ENCODE results near the gene ABCC11. TPM values are rescaled to one million over a fixed set of nuclear protein-coding genes. Genes with fewer than 3 reads are reported as not detected.

The ABCC11 gene
- total RNA-seq, 8 experiments from 2014 or later = 0.27 to 0.92 (median 0.29) TPM

- no peaks in the 10 kb centered on the region for H3K4me1 ChIP-seq (replicated peaks in 1 of 2)
- in situ Hi-C loops (cut with MboI; ENCODE audit: low pct_unique_long_range_greater_than_20kb in 2 of 9, low sequenced_read_pairs in 9 of 9, unreplicated experiment in 9 of 9) = loop anchor here (10.0 to 25.0 kb wide), 2 partner anchors 1007 to 1015 kb away; partner anchors contain the start of gene NETO2 (in 9 of the 9)
- WGBS, 10 experiments = 80 to 100% (median 93%) methylated on average over 1 to 9 of the region's 9 CpGs; no CpG with 5 or more reads in 3 of the 10 experiments
- no peak overlapping the region for H3K27ac ChIP-seq
- H3K4me3 ChIP-seq = no peak overlapping the region
- no peak for ATAC-seq (replicated peaks in 6 of 8)
Observed at GRCh38 chr16:48152226-48152625, 95.1 kb downstream of the ABCC11 start.

- Histone ChIP-seq H3K27ac (no peak overlapping the region), H3K4me3 (no peak overlapping the region), H3K4me1 (replicated peaks in 1 of 2) (no peaks in the 10 kb centered on the region)
- in situ Hi-C loops (cut with MboI; ENCODE audit: low pct_unique_long_range_greater_than_20kb in 2 of 9, low sequenced_read_pairs in 9 of 9, unreplicated experiment in 9 of 9) = loop anchor here (10.0 to 25.0 kb wide), 2 partner anchors 1006 to 1013 kb away; partner anchors contain the start of gene NETO2 (in 9 of the 9)
- WGBS, 10 experiments = 0 to 100% (median 60%) methylated on average over 1 of the region's 1 CpG; no CpG with 5 or more reads in 1 of the 10 experiments
- ATAC-seq (replicated peaks in 6 of 8) = peak in 3 of 8 experiments; percentile 74 to 92 (median 87)
Observed at GRCh38 chr16:48150707-48151106, 96.6 kb downstream of the ABCC11 start.

- H3K4me1 ChIP-seq (replicated peaks in 1 of 2) = peaks cover 0 to 10% of the 10 kb centered on the region in 2 donors
- 75 to 100% (median 97%) methylated on average over 1 to 4 of the region's 4 CpGs; no CpG with 5 or more reads in 6 of the 10 experiments for WGBS, 10 experiments
- H3K4me3 ChIP-seq = no peak overlapping the region
- no peak overlapping the region for H3K27ac ChIP-seq
- ATAC-seq (replicated peaks in 6 of 8) = no peak
- in situ Hi-C loops (cut with MboI; ENCODE audit: low pct_unique_long_range_greater_than_20kb in 2 of 9, low sequenced_read_pairs in 9 of 9, unreplicated experiment in 9 of 9) = no loop called here
Observed at GRCh38 chr16:48146710-48147109, 100.6 kb downstream of the ABCC11 start.

GRCh38 chr16:48146131-48146530 is 101.2 kb downstream of the ABCC11 start:
- in situ Hi-C loops (cut with MboI; ENCODE audit: low pct_unique_long_range_greater_than_20kb in 2 of 9, low sequenced_read_pairs in 9 of 9, unreplicated experiment in 9 of 9) = no loop called here
- 90 to 100% (median 93%) methylated on average over 2 to 6 of the region's 7 CpGs; no CpG with 5 or more reads in 5 of the 10 experiments for WGBS, 10 experiments

GRCh38 chr16:48143812-48144368 is 103.4 kb downstream of the ABCC11 start:
- H3K27ac ChIP-seq = no peak overlapping the region
- ATAC-seq (replicated peaks in 6 of 8) = peak in 6 of 8 experiments; percentile 31 to 99 (median 88)
- 59 to 91% (median 80%) methylated on average over 1 to 9 of the region's 9 CpGs; no CpG with 5 or more reads in 3 of the 10 experiments for WGBS, 10 experiments
- no peak overlapping the region for H3K4me3 ChIP-seq
- in situ Hi-C loops (cut with MboI; ENCODE audit: low pct_unique_long_range_greater_than_20kb in 2 of 9, low sequenced_read_pairs in 9 of 9, unreplicated experiment in 9 of 9) = no loop called here
- peaks cover 0 to 10% of the 10 kb centered on the region in 2 donors for H3K4me1 ChIP-seq (replicated peaks in 1 of 2)

More at GRCh38 chr16:48146131-48146530, 101.2 kb downstream of the ABCC11 start:
- ATAC-seq (replicated peaks in 6 of 8) = no peak
- Histone ChIP-seq H3K27ac (no peak overlapping the region), H3K4me3 (no peak overlapping the region), H3K4me1 (replicated peaks in 1 of 2) (peaks cover 0 to 10% of the 10 kb centered on the region in 2 donors)

GRCh38 chr16:48140821-48141220 is 106.5 kb downstream of the ABCC11 start:
- 22 to 100% (median 90%) methylated on average over 1 to 5 of the region's 6 CpGs; no CpG with 5 or more reads in 2 of the 10 experiments for WGBS, 10 experiments
- Histone ChIP-seq H3K27ac (no peak overlapping the region), H3K4me3 (no peak overlapping the region), H3K4me1 (replicated peaks in 1 of 2) (peaks cover 0 to 13% of the 10 kb centered on the region in 2 donors)
- ATAC-seq (replicated peaks in 6 of 8) = no peak
- in situ Hi-C loops (cut with MboI; ENCODE audit: low pct_unique_long_range_greater_than_20kb in 2 of 9, low sequenced_read_pairs in 9 of 9, unreplicated experiment in 9 of 9) = no loop called here

GRCh38 chr16:48139517-48139916 is 107.8 kb downstream of the ABCC11 start:
- no peak overlapping the region for H3K27ac ChIP-seq
- WGBS, 10 experiments = 0 to 100% (median 96%) methylated on average over 1 to 3 of the region's 3 CpGs; no CpG with 5 or more reads in 5 of the 10 experiments
- peaks cover 0 to 11% of the 10 kb centered on the region in 2 donors for H3K4me1 ChIP-seq (replicated peaks in 1 of 2)
- no peak for ATAC-seq (replicated peaks in 6 of 8)
- in situ Hi-C loops (cut with MboI; ENCODE audit: low pct_unique_long_range_greater_than_20kb in 2 of 9, low sequenced_read_pairs in 9 of 9, unreplicated experiment in 9 of 9) = no loop called here
- no peak overlapping the region for H3K4me3 ChIP-seq

- WGBS, 10 experiments = 60 to 83% (median 80%) methylated on average over 1 to 2 of the region's 2 CpGs; no CpG with 5 or more reads in 4 of the 10 experiments
- Histone ChIP-seq H3K4me1 (replicated peaks in 1 of 2) (peaks cover 0 to 3% of the 10 kb centered on the region in 2 donors), H3K27ac (no peak overlapping the region), H3K4me3 (no peak overlapping the region)
- no peak for ATAC-seq (replicated peaks in 6 of 8)
- in situ Hi-C loops (cut with MboI; ENCODE audit: low pct_unique_long_range_greater_than_20kb in 2 of 9, low sequenced_read_pairs in 9 of 9, unreplicated experiment in 9 of 9) = no loop called here
Observed at GRCh38 chr16:48138543-48138942, 108.8 kb downstream of the ABCC11 start.

GRCh38 chr16:48137822-48138221 is 109.5 kb downstream of the ABCC11 start:
- 73 to 100% (median 85%) methylated on average over 1 to 3 of the region's 3 CpGs; no CpG with 5 or more reads in 4 of the 10 experiments for WGBS, 10 experiments

GRCh38 chr16:48136547-48137360 is 110.6 kb downstream of the ABCC11 start:
- H3K4me1 ChIP-seq (replicated peaks in 1 of 2) = peaks cover 0 to 3% of the 10 kb centered on the region in 2 donors
- ATAC-seq (replicated peaks in 6 of 8) = peak in 1 of 8 experiments; percentile 65
- no peak overlapping the region for H3K27ac ChIP-seq
- no peak overlapping the region for H3K4me3 ChIP-seq
- 44 to 100% (median 90%) methylated on average over 1 to 7 of the region's 9 CpGs for WGBS, 10 experiments
- in situ Hi-C loops (cut with MboI; ENCODE audit: low pct_unique_long_range_greater_than_20kb in 2 of 9, low sequenced_read_pairs in 9 of 9, unreplicated experiment in 9 of 9) = no loop called here

More at GRCh38 chr16:48137822-48138221, 109.5 kb downstream of the ABCC11 start:
- Histone ChIP-seq H3K4me3 (no peak overlapping the region), H3K4me1 (replicated peaks in 1 of 2) (peaks cover 0 to 3% of the 10 kb centered on the region in 2 donors), H3K27ac (no peak overlapping the region)
- no peak for ATAC-seq (replicated peaks in 6 of 8)
- in situ Hi-C loops (cut with MboI; ENCODE audit: low pct_unique_long_range_greater_than_20kb in 2 of 9, low sequenced_read_pairs in 9 of 9, unreplicated experiment in 9 of 9) = no loop called here

GRCh38 chr16:48133455-48134211 is 113.7 kb downstream of the ABCC11 start:
- Histone ChIP-seq H3K4me1 (replicated peaks in 1 of 2) (peaks cover 0 to 3% of the 10 kb centered on the region in 2 donors), H3K27ac (no peak overlapping the region), H3K4me3 (no peak overlapping the region)
- in situ Hi-C loops (cut with MboI; ENCODE audit: low pct_unique_long_range_greater_than_20kb in 2 of 9, low sequenced_read_pairs in 9 of 9, unreplicated experiment in 9 of 9) = no loop called here
- no peak for ATAC-seq (replicated peaks in 6 of 8)
- 69 to 100% (median 84%) methylated on average over 1 to 9 of the region's 18 CpGs; no CpG with 5 or more reads in 2 of the 10 experiments for WGBS, 10 experiments

GRCh38 chr16:48132696-48133095 is 114.6 kb downstream of the ABCC11 start:
- in situ Hi-C loops (cut with MboI; ENCODE audit: low pct_unique_long_range_greater_than_20kb in 2 of 9, low sequenced_read_pairs in 9 of 9, unreplicated experiment in 9 of 9) = no loop called here
- WGBS, 10 experiments = 51 to 100% (median 85%) methylated on average over 2 to 3 of the region's 3 CpGs; no CpG with 5 or more reads in 2 of the 10 experiments
- no peak overlapping the region for H3K4me3 ChIP-seq
- no peak overlapping the region for H3K27ac ChIP-seq
- ATAC-seq (replicated peaks in 6 of 8) = no peak
- H3K4me1 ChIP-seq (replicated peaks in 1 of 2) = peaks cover 0 to 3% of the 10 kb centered on the region in 2 donors

Measured in motor neuron (in vitro differentiated cells).